H1 (cell line): ENCODE measurements around the gene FGF18. TPM values are rescaled to one million over a fixed set of nuclear protein-coding genes. Genes with fewer than 3 reads are reported as not detected.

Source experiments
- ASH2L ChIP-seq: fragments of 200-600, 300-600 bp; sonication (generic); IDR thresholded peaks from one replicate; pipeline ENCODE4 v1.7.1; 2017; ENCODE audit warnings: low read length
- HDAC6 ChIP-seq: IDR thresholded peaks from one replicate; pipeline ENCODE4 v1.7.1; 2012; ENCODE audit warnings: low read depth, mild to moderate bottlenecking, inconsistent platforms, low read length, moderate library complexity
- JUN ChIP-seq: IDR thresholded peaks from 2 replicates; pipeline ENCODE4 v1.6.1; 2011; ENCODE audit warnings: low read depth, mild to moderate bottlenecking, improper control_type of control experiment, low read length
- SUZ12 ChIP-seq: fragments of 200-600 bp; sonication (generic); IDR thresholded peaks from 2 replicates; pipeline ENCODE4 v1.6.1; 2012; ENCODE audit warnings: mild to moderate bottlenecking, inconsistent platforms, low read length, moderate library complexity, mixed read lengths
- TEAD4 ChIP-seq: IDR thresholded peaks from 2 replicates; pipeline ENCODE4 v1.6.1; 2012; ENCODE audit warnings: low read depth, low read length, inconsistent platforms, mixed read lengths
- polyA plus RNA-seq, 7 experiments: library from polyadenylated mRNA; depleted of rRNA in 3 of 7; stranded (reverse) in 5 of 7; unstranded in 2 of 7; fragments of >200 nt in 5 of 7; fragments of 200-250 nt in 2 of 7; gene quantifications; 1 replicate in 5 of 7; 2 replicates in 1 of 7; 4 replicates in 1 of 7; pipeline versions ENCODE4 v1.2.1 to v1.2.3, GENCODE V29; 2011 to 2013; ENCODE audit warnings: missing spikeins in 2 of 7, mixed read lengths in 2 of 7
- total RNA-seq: library from RNA; stranded (reverse); fragmentation: NEBNext Ultra II Directional; extraction: Animal tissue kit (Norgen Biotek cat#: 25700); gene quantifications from 2 replicates; pipeline ENCODE4 v1.2.1, GENCODE V29; 2021
- TF ChIP-seq, protein P1 (sequence below), 3 experiments: IDR thresholded peaks; 1 replicate in 2 of 3; 2 replicates in 1 of 3; pipeline versions ENCODE4 v1.5.1 to v1.6.1; 2011; ENCODE audit warnings: low read length in 3 of 3, mild to moderate bottlenecking in 3 of 3, inconsistent platforms in 2 of 3, low read depth in 1 of 3, moderate library complexity in 1 of 3; ENCODE audit not compliant: insufficient read depth in 1 of 3; ENCODE audit errors: control extremely low read depth in 1 of 3

The FGF18 gene
- total and polyA plus RNA-seq, 2 of the 8 experiments (the other 6 are each of a cell fraction or from before 2014, with no cell fraction given): 0.54 to 1.3 TPM

- TF ChIP-seq ASH2L: no peak
- TF ChIP-seq SUZ12: no peak
- TF ChIP-seq TEAD4: no peak
- no peak for TF ChIP-seq HDAC6
- TF ChIP-seq, protein P1, sequence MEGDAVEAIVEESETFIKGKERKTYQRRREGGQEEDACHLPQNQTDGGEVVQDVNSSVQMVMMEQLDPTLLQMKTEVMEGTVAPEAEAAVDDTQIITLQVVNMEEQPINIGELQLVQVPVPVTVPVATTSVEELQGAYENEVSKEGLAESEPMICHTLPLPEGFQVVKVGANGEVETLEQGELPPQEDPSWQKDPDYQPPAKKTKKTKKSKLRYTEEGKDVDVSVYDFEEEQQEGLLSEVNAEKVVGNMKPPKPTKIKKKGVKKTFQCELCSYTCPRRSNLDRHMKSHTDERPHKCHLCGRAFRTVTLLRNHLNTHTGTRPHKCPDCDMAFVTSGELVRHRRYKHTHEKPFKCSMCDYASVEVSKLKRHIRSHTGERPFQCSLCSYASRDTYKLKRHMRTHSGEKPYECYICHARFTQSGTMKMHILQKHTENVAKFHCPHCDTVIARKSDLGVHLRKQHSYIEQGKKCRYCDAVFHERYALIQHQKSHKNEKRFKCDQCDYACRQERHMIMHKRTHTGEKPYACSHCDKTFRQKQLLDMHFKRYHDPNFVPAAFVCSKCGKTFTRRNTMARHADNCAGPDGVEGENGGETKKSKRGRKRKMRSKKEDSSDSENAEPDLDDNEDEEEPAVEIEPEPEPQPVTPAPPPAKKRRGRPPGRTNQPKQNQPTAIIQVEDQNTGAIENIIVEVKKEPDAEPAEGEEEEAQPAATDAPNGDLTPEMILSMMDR (IDR thresholded peaks at IDR 0.05; ENCODE audit: control extremely low read depth in 1 of 3, insufficient read depth in 1 of 3, low read depth in 1 of 3, low read length in 3 of 3): no peak
- TF ChIP-seq JUN: no peak
Measured at GRCh38 chr5:171488876-171489275, 69.4 kb downstream of the FGF18 start (continued).
